ENCODE data around the gene DZIP1.

GRCh38 chr13:95671597-95671996 is 27.1 kb upstream of the DZIP1 start:
- no peak for TF ChIP-seq MXI1 (IDR thresholded peaks at IDR 0.05; ENCODE audit: low read depth, low read length)
- TF ChIP-seq SUZ12 (IDR thresholded peaks at IDR 0.05; ENCODE audit: unreplicated experiment): no peak
- no peak for TF ChIP-seq ATF3 (IDR thresholded peaks at IDR 0.05; ENCODE audit: borderline replicate concordance, extremely low read depth, low read depth, low read length)
- no peak for TF ChIP-seq REST (IDR thresholded peaks at IDR 0.05; ENCODE audit: low read depth, low read length)
- no peak for TF ChIP-seq ZSCAN29 (IDR thresholded peaks at IDR 0.05)
- TF ChIP-seq JUND (IDR thresholded peaks at IDR 0.05; ENCODE audit: low read depth, low read length): no peak
- TF ChIP-seq POLR2AphosphoS5 (IDR thresholded peaks at IDR 0.05; ENCODE audit: low read length): no peak
- TF ChIP-seq MYC (IDR thresholded peaks at IDR 0.05; ENCODE audit: insufficient read depth, insufficient read length, insufficient replicate concordance, low read length, severe bottlenecking): no peak
- no peak for TF ChIP-seq CTCF (IDR thresholded peaks at IDR 0.05 in 2 of 3, conservative IDR thresholded peaks at IDR 0.05 in 1 of 3; ENCODE audit: control insufficient read depth in 2 of 3, extremely low read depth in 1 of 3, insufficient read depth in 1 of 3, low read depth in 3 of 3, low read length in 3 of 3)
- TF ChIP-seq SMC3 (IDR thresholded peaks at IDR 0.05; ENCODE audit: borderline replicate concordance, low read length): no peak
- no peak for TF ChIP-seq RFX5 (IDR thresholded peaks at IDR 0.05; ENCODE audit: low read depth, low read length)
